ENCODE data around the gene MBD3. TPM values are rescaled to one million over a fixed set of nuclear protein-coding genes. Genes with fewer than 3 reads are reported as not detected.

Gene MBD3
- total RNA-seq, 5 donors from 2014 or later (not counting 1 experiment from before 2014, with no cell fraction given) = 51.8 to 80.3 (median 75.5) TPM

DNA sequence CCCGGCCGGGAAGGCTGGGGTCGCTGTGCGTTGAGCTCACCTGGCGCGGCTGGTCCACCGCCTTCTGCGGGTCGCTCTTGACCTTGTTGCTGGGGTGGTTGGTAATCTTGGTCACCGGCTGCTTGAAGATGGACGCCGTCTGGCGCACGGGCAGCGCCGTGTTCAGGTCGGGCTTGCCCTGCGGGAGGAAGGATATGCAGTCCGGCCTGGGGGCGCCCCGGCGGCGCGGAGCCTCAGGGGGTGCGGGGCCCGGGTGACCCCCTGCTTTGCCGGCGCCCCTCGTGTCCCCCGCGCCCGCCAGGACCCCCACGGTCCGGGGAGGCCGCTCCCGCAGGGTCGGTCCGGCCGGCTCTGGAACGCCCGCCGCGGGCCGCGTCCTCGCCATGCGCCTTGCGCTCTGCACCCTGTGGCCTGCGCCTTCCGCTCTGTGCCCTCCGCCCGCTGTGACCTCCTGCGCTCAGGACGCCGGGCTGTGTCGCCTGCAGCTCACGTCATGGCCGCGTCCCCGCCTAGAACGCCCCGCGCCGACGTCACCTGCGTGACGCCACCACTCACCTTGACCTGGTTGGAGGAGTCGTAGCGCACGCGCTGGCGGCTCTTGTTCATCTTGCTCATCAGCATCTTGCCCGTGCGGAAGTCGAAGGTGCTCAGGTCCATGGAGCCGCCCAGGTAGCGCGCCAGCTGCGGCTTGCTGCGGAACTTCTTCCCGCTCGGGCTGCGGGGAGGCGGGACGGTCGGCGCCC is 8.0 kb downstream of the MBD3 start:
- Histone ChIP-seq H3K4me1 (ENCODE audit: control insufficient read depth in 1 of 2, extremely low read depth in 1 of 2, insufficient read depth in 2 of 2, low read length in 2 of 2) (peaks cover 0 to 7% of the 10 kb centered on the region in 2 experiments), H3K4me3 (ENCODE audit: control insufficient read depth in 1 of 2, extremely low read depth in 1 of 2, low read length in 1 of 2) (no peak overlapping the region), H3K36me3 (ENCODE audit: control insufficient read depth in 2 of 2, extremely low read depth in 1 of 2, insufficient read depth in 1 of 2, low read length in 1 of 2) (peaks cover 3 to 34% of the 10 kb centered on the region in 2 donors), H3K9me3 (no peaks in the 10 kb centered on the region), H3K27ac (ENCODE audit: low read length) (no peak overlapping the region), H3K27me3 (replicated peaks in 1 of 2; ENCODE audit: control insufficient read depth in 2 of 2, extremely low read depth in 1 of 2, insufficient read depth in 2 of 2, low read length in 1 of 2) (no peaks in the 10 kb centered on the region)
- Mint-ChIP-seq H3K27ac (no peak overlapping the region), H3K4me3 (no peak overlapping the region), H3K27me3 (no peaks in the 10 kb centered on the region), H3K4me1 (peaks cover under 1 to 13% (median 8%) of the 10 kb centered on the region in 3 donors), H3K36me3 (peaks cover 11% of the 10 kb centered on the region), H3K9me3 (no peaks in the 10 kb centered on the region)
- no peak for DNase-seq
- ChIA-PET POLR2A (no interaction called here), CTCF (no interaction called here)
- no peak for ATAC-seq (replicated peaks in 1 of 4)
- WGBS (ENCODE audit: insufficient coverage) = 98% methylated on average over 84 of the region's 87 CpGs

DNA sequence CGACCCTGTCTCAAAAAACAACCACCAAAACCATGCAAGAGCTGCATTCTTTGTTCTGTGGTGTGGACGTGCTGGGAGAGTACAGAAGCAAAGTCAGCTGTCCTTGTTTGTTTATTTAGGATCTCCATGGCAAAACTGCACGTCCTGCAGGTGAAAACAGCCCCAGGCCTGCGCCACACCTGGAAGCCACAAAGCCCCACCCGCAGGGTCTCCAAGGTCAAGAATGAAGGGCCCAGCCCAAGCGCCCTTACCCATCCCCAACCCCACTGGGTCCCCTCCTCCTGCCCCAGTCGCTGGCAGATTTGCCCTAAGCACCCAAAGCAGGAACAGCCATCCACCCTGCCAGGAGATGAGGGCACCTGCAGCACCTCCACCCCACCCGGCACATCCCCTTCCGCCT is 10.5 kb downstream of the MBD3 start:
- ChIA-PET POLR2A (interaction anchor here in 1 of 2 donors (0.7 kb wide), 1 partner anchor 37 kb away, joined by 5 read pairs; no protein-coding TSS in a partner anchor), CTCF (no interaction called here)
- 97% methylated on average over 5 of the region's 9 CpGs for WGBS (ENCODE audit: insufficient coverage)
- H3K36me3 ChIP-seq (ENCODE audit: control insufficient read depth in 2 of 2, extremely low read depth in 1 of 2, insufficient read depth in 1 of 2, low read length in 1 of 2) = peaks cover 16 to 46% of the 10 kb centered on the region in 2 donors
- Mint-ChIP-seq H3K4me1 (peaks cover 5 to 7% (median 6%) of the 10 kb centered on the region in 3 donors), H3K36me3 (peaks cover 11% of the 10 kb centered on the region), H3K4me3 (no peak overlapping the region), H3K27me3 (no peaks in the 10 kb centered on the region), H3K27ac (no peak overlapping the region), H3K9me3 (no peaks in the 10 kb centered on the region)
- no peak overlapping the region for H3K27ac ChIP-seq (ENCODE audit: low read length)
- DNase-seq = no peak
- peaks cover 0 to 7% of the 10 kb centered on the region in 2 experiments for H3K4me1 ChIP-seq (ENCODE audit: control insufficient read depth in 1 of 2, extremely low read depth in 1 of 2, insufficient read depth in 2 of 2, low read length in 2 of 2)
- ATAC-seq (replicated peaks in 1 of 4) = no peak
- H3K27me3 ChIP-seq (replicated peaks in 1 of 2; ENCODE audit: control insufficient read depth in 2 of 2, extremely low read depth in 1 of 2, insufficient read depth in 2 of 2, low read length in 1 of 2) = no peaks in the 10 kb centered on the region
- no peaks in the 10 kb centered on the region for H3K9me3 ChIP-seq
- H3K4me3 ChIP-seq (ENCODE audit: control insufficient read depth in 1 of 2, extremely low read depth in 1 of 2, low read length in 1 of 2) = no peak overlapping the region

DNA sequence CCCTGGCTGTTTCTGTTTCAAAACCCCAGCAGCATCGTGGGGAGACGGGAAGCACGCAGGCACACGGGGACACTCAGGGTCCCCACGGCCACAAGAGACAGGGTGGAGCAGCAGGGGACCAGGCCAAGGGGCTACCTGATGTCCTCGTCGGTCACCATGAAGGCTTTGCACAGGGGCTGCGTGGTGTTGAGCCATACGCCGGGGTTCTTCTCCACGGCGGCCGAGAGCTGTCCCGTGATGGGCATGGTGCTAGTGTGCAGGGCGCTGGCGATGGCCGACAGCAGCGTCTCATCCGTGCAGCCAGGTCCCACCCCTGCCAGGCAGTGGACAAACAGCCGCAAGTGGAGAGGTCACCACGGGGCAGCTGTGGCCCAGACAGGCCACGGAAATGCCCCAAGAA is 11.7 kb downstream of the MBD3 start:
- H3K9me3 ChIP-seq = no peaks in the 10 kb centered on the region
- ChIA-PET POLR2A (no interaction called here), CTCF (no interaction called here)
- H3K27ac ChIP-seq (ENCODE audit: low read length) = no peak overlapping the region
- peaks cover 0 to 7% of the 10 kb centered on the region in 2 experiments for H3K4me1 ChIP-seq (ENCODE audit: control insufficient read depth in 1 of 2, extremely low read depth in 1 of 2, insufficient read depth in 2 of 2, low read length in 2 of 2)
- Mint-ChIP-seq H3K4me1 (peaks cover 5 to 9% (median 5%) of the 10 kb centered on the region in 3 donors), H3K9me3 (no peaks in the 10 kb centered on the region), H3K36me3 (peaks cover 11% of the 10 kb centered on the region), H3K4me3 (no peak overlapping the region), H3K27me3 (no peaks in the 10 kb centered on the region), H3K27ac (no peak overlapping the region)
- 96% methylated on average over 19 of the region's 22 CpGs for WGBS (ENCODE audit: insufficient coverage)
- H3K36me3 ChIP-seq (ENCODE audit: control insufficient read depth in 2 of 2, extremely low read depth in 1 of 2, insufficient read depth in 1 of 2, low read length in 1 of 2) = peaks cover 22 to 52% of the 10 kb centered on the region in 2 donors
- H3K4me3 ChIP-seq (ENCODE audit: control insufficient read depth in 1 of 2, extremely low read depth in 1 of 2, low read length in 1 of 2) = no peak overlapping the region
- H3K27me3 ChIP-seq (replicated peaks in 1 of 2; ENCODE audit: control insufficient read depth in 2 of 2, extremely low read depth in 1 of 2, insufficient read depth in 2 of 2, low read length in 1 of 2) = no peaks in the 10 kb centered on the region
- ATAC-seq (replicated peaks in 1 of 4) = no peak
- no peak for DNase-seq

DNA sequence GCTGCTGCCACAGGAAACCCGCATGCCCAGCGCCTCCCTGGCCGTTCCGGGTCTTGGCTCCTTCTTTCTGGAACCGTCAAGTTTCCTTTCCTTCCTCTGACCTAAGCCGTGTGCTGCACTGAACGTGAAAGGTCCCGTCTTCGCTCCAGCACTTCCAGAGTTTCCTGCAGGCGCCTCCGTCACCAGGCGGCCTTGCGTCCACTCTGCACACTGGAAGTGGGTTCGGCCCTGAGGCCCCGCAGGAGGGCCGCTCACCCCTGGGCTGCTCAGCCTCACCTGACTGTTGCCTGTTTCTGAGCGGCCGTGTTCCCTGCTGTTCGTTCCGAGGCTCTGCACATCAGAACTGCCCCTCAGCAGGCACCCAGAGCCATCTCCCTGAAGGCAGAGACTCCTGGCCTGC is 12.3 kb downstream of the MBD3 start:
- H3K4me1 Mint-ChIP-seq = peaks cover 0 to 9% (median 2%) of the 10 kb centered on the region in 3 donors
- no peak overlapping the region for H3K27ac Mint-ChIP-seq
- Histone ChIP-seq H3K27me3 (replicated peaks in 1 of 2; ENCODE audit: control insufficient read depth in 2 of 2, extremely low read depth in 1 of 2, insufficient read depth in 2 of 2, low read length in 1 of 2) (no peaks in the 10 kb centered on the region), H3K27ac (ENCODE audit: low read length) (no peak overlapping the region), H3K36me3 (ENCODE audit: control insufficient read depth in 2 of 2, extremely low read depth in 1 of 2, insufficient read depth in 1 of 2, low read length in 1 of 2) (peaks cover 22 to 52% of the 10 kb centered on the region in 2 donors), H3K4me1 (ENCODE audit: control insufficient read depth in 1 of 2, extremely low read depth in 1 of 2, insufficient read depth in 2 of 2, low read length in 2 of 2) (peaks cover 0 to 2% of the 10 kb centered on the region in 2 experiments), H3K9me3 (no peaks in the 10 kb centered on the region), H3K4me3 (ENCODE audit: control insufficient read depth in 1 of 2, extremely low read depth in 1 of 2, low read length in 1 of 2) (no peak overlapping the region)
- no peak overlapping the region for H3K4me3 Mint-ChIP-seq
- 96% methylated on average over 20 of the region's 20 CpGs for WGBS (ENCODE audit: insufficient coverage)
- CTCF ChIA-PET = no interaction called here
- H3K36me3 Mint-ChIP-seq = peaks cover 11% of the 10 kb centered on the region
- no peak for DNase-seq
- ATAC-seq (replicated peaks in 1 of 4) = no peak
- no peaks in the 10 kb centered on the region for H3K9me3 Mint-ChIP-seq
- H3K27me3 Mint-ChIP-seq = no peaks in the 10 kb centered on the region
- POLR2A ChIA-PET = no interaction called here

DNA sequence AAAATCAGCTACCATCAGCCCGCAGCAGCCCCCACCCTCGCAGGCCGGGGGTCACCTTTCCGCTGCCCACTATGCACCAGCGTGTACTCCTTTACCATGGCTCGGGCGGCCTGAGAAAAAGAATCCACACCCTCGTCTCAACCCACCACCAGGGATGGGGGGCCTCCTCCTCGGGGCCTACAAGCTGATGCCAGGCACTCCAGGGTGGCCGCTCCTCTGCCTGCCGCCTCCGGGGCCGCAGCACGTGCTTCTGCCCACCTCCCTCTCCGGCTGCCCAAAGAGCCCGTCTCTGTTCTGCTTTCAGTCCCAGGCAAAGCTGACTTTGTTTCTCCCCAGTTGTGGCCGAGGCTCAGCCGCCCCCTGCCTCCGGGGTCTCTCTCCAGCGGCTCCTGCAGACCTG is 13.4 kb downstream of the MBD3 start:
- POLR2A ChIA-PET = no interaction called here
- no peaks in the 10 kb centered on the region for H3K4me1 ChIP-seq (ENCODE audit: control insufficient read depth in 1 of 2, extremely low read depth in 1 of 2, insufficient read depth in 2 of 2, low read length in 2 of 2)
- Mint-ChIP-seq H3K36me3 (peaks cover 11% of the 10 kb centered on the region), H3K27me3 (no peaks in the 10 kb centered on the region), H3K9me3 (no peaks in the 10 kb centered on the region), H3K4me1 (peaks cover 0 to 9% (median 0%) of the 10 kb centered on the region in 3 donors), H3K27ac (no peak overlapping the region), H3K4me3 (no peak overlapping the region)
- no peak overlapping the region for H3K27ac ChIP-seq (ENCODE audit: low read length)
- ATAC-seq (replicated peaks in 1 of 4) (no peak), DNase-seq (no peak)
- no peak overlapping the region for H3K4me3 ChIP-seq (ENCODE audit: control insufficient read depth in 1 of 2, extremely low read depth in 1 of 2, low read length in 1 of 2)
- H3K27me3 ChIP-seq (replicated peaks in 1 of 2; ENCODE audit: control insufficient read depth in 2 of 2, extremely low read depth in 1 of 2, insufficient read depth in 2 of 2, low read length in 1 of 2) = no peaks in the 10 kb centered on the region
- peaks cover 22 to 50% of the 10 kb centered on the region in 2 donors for H3K36me3 ChIP-seq (ENCODE audit: control insufficient read depth in 2 of 2, extremely low read depth in 1 of 2, insufficient read depth in 1 of 2, low read length in 1 of 2)
- CTCF ChIA-PET = no interaction called here
- no peaks in the 10 kb centered on the region for H3K9me3 ChIP-seq
- WGBS (ENCODE audit: insufficient coverage) = 95% methylated on average over 17 of the region's 20 CpGs

DNA sequence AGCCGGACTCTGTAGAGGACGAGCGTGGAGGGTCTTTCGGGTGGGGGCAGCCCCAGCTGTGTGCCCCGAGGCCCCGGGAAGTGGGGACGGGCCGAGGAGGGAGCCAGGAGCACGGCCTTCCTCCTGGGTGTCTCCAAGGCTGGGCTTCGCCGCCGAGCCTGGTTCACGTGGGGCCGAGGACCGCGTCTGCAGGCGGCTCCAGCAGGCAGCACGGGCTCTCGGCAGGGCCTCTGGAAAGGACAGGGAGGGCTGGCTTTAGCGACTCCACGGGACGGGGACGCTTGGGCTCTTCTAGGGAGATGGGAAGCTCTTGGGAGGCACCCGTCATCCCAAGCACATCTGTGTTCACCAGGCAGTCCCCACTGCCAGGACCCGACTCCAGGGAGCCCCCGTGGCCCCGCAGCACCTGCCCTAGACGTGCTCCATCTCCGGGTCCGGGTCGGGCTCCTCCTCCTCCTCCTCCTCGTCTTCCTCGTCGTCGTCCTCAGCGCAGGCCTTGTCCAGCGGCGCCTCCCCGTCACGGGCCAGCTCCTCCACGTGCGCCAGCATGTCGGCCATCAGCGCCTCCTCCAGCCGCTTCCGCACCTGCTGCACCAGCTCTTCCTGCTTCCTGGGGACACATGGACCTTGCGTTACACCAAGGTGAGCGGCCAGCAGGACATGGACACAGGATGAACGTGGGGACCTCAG is 14.6 kb downstream of the MBD3 start:
- Histone ChIP-seq H3K27ac (ENCODE audit: low read length) (no peak overlapping the region), H3K27me3 (replicated peaks in 1 of 2; ENCODE audit: control insufficient read depth in 2 of 2, extremely low read depth in 1 of 2, insufficient read depth in 2 of 2, low read length in 1 of 2) (no peaks in the 10 kb centered on the region), H3K4me3 (ENCODE audit: control insufficient read depth in 1 of 2, extremely low read depth in 1 of 2, low read length in 1 of 2) (no peak overlapping the region), H3K36me3 (ENCODE audit: control insufficient read depth in 2 of 2, extremely low read depth in 1 of 2, insufficient read depth in 1 of 2, low read length in 1 of 2) (peaks cover 19 to 47% of the 10 kb centered on the region in 2 donors), H3K4me1 (ENCODE audit: control insufficient read depth in 1 of 2, extremely low read depth in 1 of 2, insufficient read depth in 2 of 2, low read length in 2 of 2) (no peaks in the 10 kb centered on the region), H3K9me3 (no peaks in the 10 kb centered on the region)
- ChIA-PET POLR2A (interaction anchor here in 1 of 2 donors (0.6 kb wide), 1 partner anchor 24 kb away, joined by 3 read pairs; no protein-coding TSS in a partner anchor), CTCF (no interaction called here)
- Mint-ChIP-seq H3K36me3 (peaks cover 11% of the 10 kb centered on the region), H3K4me3 (no peak overlapping the region), H3K27ac (no peak overlapping the region), H3K9me3 (no peaks in the 10 kb centered on the region), H3K27me3 (no peaks in the 10 kb centered on the region), H3K4me1 (peaks cover 0 to 9% (median 0%) of the 10 kb centered on the region in 3 donors)
- DNase-seq (no peak), ATAC-seq (replicated peaks in 1 of 4) (no peak)
- 96% methylated on average over 46 of the region's 49 CpGs for WGBS (ENCODE audit: insufficient coverage)

Data from T-cell (primary cell).